GM12892 (cell line): ENCODE measurements around the gene CNOT6.

ENCODE experiments used
- POLR2A ChIP-seq: IDR thresholded peaks from 2 replicates; pipeline ENCODE4 v1.6.1; 2011; ENCODE audit warnings: low read depth, low read length, control low read depth
- POLR2AphosphoS5 ChIP-seq: IDR thresholded peaks from 2 replicates; pipeline ENCODE4 v1.6.1; 2011; ENCODE audit warnings: low read depth, low read length, control low read depth
- TAF1 ChIP-seq: IDR thresholded peaks from 2 replicates; pipeline ENCODE4 v1.6.1; 2011; ENCODE audit warnings: low read depth, mild to moderate bottlenecking, control low read depth, low read length, borderline replicate concordance

DNA sequence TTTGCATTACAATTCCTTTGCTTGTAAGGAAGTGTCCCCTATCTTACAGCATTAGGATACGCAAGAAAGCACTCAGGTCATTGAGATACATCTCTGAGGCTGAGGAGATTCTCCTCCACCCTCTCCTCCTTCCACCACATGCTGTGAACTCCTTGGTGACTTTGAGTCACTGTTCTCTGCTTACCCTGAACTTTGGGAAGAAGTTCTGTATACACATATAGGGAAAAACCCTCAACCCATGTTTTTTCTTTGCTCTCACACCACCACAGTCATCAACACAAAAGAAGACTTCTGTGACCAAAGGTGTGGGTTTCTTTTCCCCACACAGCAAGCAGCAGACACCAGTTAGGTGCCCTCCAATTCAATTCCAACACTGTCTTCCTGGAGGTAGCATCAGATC, 38.1 kb downstream of the CNOT6 start:
- TF ChIP-seq TAF1 (no peak), POLR2A (no peak), POLR2AphosphoS5 (no peak)
